OCI-LY3 (cell line): ENCODE results near the gene GPC3.
A peak's percentile ranks its signal among the peaks of the same experiment; 100 is the strongest.

ENCODE experiments used
- H2AFZ ChIP-seq: fragments of 200-600, 300-600 bp; shearing (Covaris generic); 2 replicates; pipeline ENCODE4 v1.6.0; 2014; ENCODE audit warnings: antibody characterized with exemption, low read depth, low read length
- H3K27ac ChIP-seq: fragments of 200-600, 300-600 bp; sonication (generic); 2 replicates; pipeline ENCODE4 v1.5.1; 2014; ENCODE audit warnings: mild to moderate bottlenecking, low read length, moderate library complexity, mixed read lengths
- H3K27me3 ChIP-seq: fragments of 200-600, 300-600 bp; sonication (generic); 2 replicates; pipeline ENCODE4 v1.6.1; 2014; ENCODE audit warnings: low read depth, low read length, mixed read lengths
- H3K36me3 ChIP-seq: fragments of 200-600, 300-600 bp; sonication (generic); replicated peaks from 2 replicates; pipeline ENCODE3; 2014; ENCODE audit warnings: low read depth, low read length, mixed read lengths
- H3K4me1 ChIP-seq: fragments of 300-600, 200-600 bp; sonication (generic); 2 replicates; pipeline ENCODE4 v1.6.1; 2014; ENCODE audit warnings: low read length, mixed read lengths
- H3K4me2 ChIP-seq: fragments of 200-600, 300-600 bp; sonication (generic); 2 replicates; pipeline ENCODE4 v1.6.1; 2014; ENCODE audit warnings: low read length, mixed read lengths
- H3K4me3 ChIP-seq: fragments of 300-600, 200-600 bp; sonication (generic); 2 replicates; pipeline ENCODE4 v1.5.1; 2014; ENCODE audit warnings: antibody characterized with exemption, mild to moderate bottlenecking, low read length, moderate library complexity
- H3K79me2 ChIP-seq: fragments of 300-600, 200-600 bp; shearing (Covaris generic); 2 replicates; pipeline ENCODE4 v1.6.1; 2014; ENCODE audit warnings: mild to moderate bottlenecking, low read length, mixed read lengths
- H3K9ac ChIP-seq: fragments of 300-600, 200-600 bp; shearing (Covaris generic); 2 replicates; pipeline ENCODE4 v1.6.0; 2014; ENCODE audit warnings: mild to moderate bottlenecking, low read length, moderate library complexity
- H3K9me3 ChIP-seq: fragments of 200-600, 300-600 bp; shearing (Covaris generic); 2 replicates; pipeline ENCODE4 v1.6.1; 2014; ENCODE audit warnings: low read length, mixed read lengths; ENCODE audit not compliant: insufficient read depth
- H4K20me1 ChIP-seq: fragments of 200-600, 300-600 bp; sonication (generic); 2 replicates; pipeline ENCODE4 v1.6.1; 2016; ENCODE audit warnings: low read length, mixed read lengths; ENCODE audit not compliant: insufficient read depth
- EZH2phosphoT487 ChIP-seq: fragments of 200-600 bp; shearing (Covaris generic); IDR thresholded peaks from 2 replicates; pipeline ENCODE4 v1.6.1; 2018; ENCODE audit warnings: antibody characterized with exemption, mixed run types, low read depth
- TF ChIP-seq, protein P1 (sequence below): fragments of 200-600, 300-600 bp; sonication (generic); IDR thresholded peaks from 2 replicates; pipeline ENCODE4 v1.5.1; 2014; ENCODE audit warnings: antibody characterized with exemption, low read length, low read depth

GPC3 gene

DNA sequence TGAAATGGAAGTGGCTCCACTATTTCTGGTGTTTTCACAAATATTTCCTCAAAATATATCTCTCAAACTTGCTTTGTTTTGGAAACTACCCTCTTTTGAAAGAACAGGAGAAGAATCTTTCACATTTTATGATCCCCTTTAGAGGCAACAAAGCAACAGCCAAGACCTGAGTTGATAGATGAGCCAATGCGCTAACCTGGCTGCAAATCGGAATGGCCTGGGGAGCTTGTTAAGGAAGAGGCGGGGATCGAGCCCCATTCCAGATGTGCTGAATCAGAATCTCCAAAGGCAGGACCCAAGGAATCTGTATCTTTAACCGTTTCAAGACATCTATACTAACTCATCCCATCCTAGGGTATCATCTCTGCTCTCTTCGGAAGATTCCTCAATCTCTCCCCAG, 181.3 kb downstream of the GPC3 start:
- Histone ChIP-seq H3K27ac (no peak overlapping the region), H3K27me3 (no peaks in the 10 kb centered on the region), H4K20me1 (no peaks in the 10 kb centered on the region), H3K9ac (no peak overlapping the region), H3K4me1 (no peaks in the 10 kb centered on the region), H3K4me2 (no peak overlapping the region), H3K4me3 (no peak overlapping the region), H2AFZ (no peak overlapping the region), H3K36me3 (no peaks in the 10 kb centered on the region), H3K9me3 (no peaks in the 10 kb centered on the region), H3K79me2 (no peaks in the 10 kb centered on the region)
- TF ChIP-seq EZH2phosphoT487 = no peak
- TF ChIP-seq, protein P1, sequence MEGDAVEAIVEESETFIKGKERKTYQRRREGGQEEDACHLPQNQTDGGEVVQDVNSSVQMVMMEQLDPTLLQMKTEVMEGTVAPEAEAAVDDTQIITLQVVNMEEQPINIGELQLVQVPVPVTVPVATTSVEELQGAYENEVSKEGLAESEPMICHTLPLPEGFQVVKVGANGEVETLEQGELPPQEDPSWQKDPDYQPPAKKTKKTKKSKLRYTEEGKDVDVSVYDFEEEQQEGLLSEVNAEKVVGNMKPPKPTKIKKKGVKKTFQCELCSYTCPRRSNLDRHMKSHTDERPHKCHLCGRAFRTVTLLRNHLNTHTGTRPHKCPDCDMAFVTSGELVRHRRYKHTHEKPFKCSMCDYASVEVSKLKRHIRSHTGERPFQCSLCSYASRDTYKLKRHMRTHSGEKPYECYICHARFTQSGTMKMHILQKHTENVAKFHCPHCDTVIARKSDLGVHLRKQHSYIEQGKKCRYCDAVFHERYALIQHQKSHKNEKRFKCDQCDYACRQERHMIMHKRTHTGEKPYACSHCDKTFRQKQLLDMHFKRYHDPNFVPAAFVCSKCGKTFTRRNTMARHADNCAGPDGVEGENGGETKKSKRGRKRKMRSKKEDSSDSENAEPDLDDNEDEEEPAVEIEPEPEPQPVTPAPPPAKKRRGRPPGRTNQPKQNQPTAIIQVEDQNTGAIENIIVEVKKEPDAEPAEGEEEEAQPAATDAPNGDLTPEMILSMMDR = no peak

DNA sequence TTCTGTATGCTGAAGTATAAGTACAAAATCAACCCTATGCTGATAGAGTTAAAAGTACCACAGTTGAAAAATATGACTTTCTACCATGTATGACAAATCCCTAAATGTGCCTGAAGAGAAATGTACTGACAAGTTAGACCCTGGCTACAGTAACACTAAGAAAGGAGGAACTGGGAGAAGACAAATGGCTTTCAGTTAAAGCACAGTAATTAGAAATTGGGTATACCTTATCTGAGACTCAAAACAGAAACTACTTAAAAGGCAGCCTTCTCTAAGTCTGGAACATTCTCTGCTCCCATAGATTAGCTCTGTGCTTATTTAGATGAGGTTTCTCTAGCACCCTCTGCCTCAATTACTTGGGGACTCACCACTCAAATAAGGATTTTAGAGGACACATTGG, 189.1 kb downstream of the GPC3 start:
- Histone ChIP-seq H3K36me3 (no peaks in the 10 kb centered on the region), H3K4me1 (peaks cover 15% of the 10 kb centered on the region), H3K9ac (peak overlapping the region; percentile 1; the same call in 1 of the 2 replicates), H3K27ac (peak overlapping the region; percentile 41), H2AFZ (no peak overlapping the region), H3K4me2 (peak overlapping the region; percentile 34), H4K20me1 (no peaks in the 10 kb centered on the region), H3K9me3 (no peaks in the 10 kb centered on the region), H3K27me3 (no peaks in the 10 kb centered on the region), H3K4me3 (no peak overlapping the region), H3K79me2 (no peaks in the 10 kb centered on the region)
- TF ChIP-seq, protein P1 = no peak
- no peak for TF ChIP-seq EZH2phosphoT487

DNA sequence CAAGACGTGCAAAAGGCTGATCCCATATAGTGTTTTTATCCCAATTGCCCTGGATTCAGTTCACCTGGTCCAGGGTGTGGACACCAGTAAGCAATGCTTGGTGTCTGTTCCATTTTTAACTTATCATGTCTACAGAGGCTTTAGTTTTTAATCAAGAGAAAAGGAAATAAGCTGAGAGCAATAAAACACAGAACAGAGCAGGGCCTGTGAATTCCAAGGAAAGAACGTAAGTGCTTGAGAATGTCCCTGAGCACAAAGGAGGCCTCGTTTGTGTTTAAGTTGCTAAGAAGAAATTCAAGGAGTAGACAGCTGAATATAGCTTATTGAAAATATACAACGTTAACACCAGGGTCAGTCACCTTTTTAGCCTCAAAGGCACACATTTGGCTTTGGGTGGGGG, 191.3 kb downstream of the GPC3 start:
- Histone ChIP-seq H3K79me2 (no peaks in the 10 kb centered on the region), H3K36me3 (no peaks in the 10 kb centered on the region), H3K9me3 (no peaks in the 10 kb centered on the region), H2AFZ (no peak overlapping the region), H3K4me3 (no peak overlapping the region), H3K27me3 (no peaks in the 10 kb centered on the region), H3K4me2 (no peak overlapping the region), H4K20me1 (no peaks in the 10 kb centered on the region), H3K4me1 (peaks cover 15% of the 10 kb centered on the region), H3K9ac (no peak overlapping the region), H3K27ac (no peak overlapping the region)
- TF ChIP-seq, protein P1 = no peak
- TF ChIP-seq EZH2phosphoT487 = no peak

DNA sequence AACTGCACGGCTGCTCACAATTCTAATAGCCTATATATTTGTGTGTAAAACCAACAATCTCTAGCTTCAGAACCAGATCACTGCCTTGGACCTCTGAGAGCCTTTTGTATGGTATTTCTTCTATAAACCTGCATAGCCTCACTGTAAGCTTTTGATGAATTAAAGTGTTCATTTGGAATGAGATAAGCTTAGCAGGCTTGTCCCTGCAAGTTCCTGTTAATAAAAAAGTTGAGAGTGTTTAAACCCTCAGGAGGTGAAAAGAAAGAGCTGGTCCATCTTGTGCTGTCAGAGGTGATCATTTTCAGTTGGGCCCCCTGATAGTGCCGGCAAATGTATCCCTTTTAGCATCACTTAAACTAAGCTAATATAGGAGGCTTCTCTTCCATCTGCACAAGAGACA, 191.8 kb downstream of the GPC3 start:
- H2AFZ ChIP-seq = no peak overlapping the region
- no peaks in the 10 kb centered on the region for H3K36me3 ChIP-seq
- H3K9ac ChIP-seq = no peak overlapping the region
- TF ChIP-seq, protein P1 = no peak
- TF ChIP-seq EZH2phosphoT487 = no peak
- no peaks in the 10 kb centered on the region for H3K79me2 ChIP-seq
- H3K27me3 ChIP-seq = no peaks in the 10 kb centered on the region
- no peaks in the 10 kb centered on the region for H4K20me1 ChIP-seq
- H3K27ac ChIP-seq = no peak overlapping the region
- no peak overlapping the region for H3K4me2 ChIP-seq
- H3K4me1 ChIP-seq = peaks cover 15% of the 10 kb centered on the region
- H3K9me3 ChIP-seq = no peaks in the 10 kb centered on the region
- H3K4me3 ChIP-seq = no peak overlapping the region
